ENCODE data around the gene HS3ST5. TPM values are rescaled to one million over a fixed set of nuclear protein-coding genes. Genes with fewer than 3 reads are reported as not detected.

The HS3ST5 gene
- total and polyA plus RNA-seq, 2 donors (not counting 3 experiments of a cell fraction or from before 2014, with no cell fraction given), result not detected

DNA sequence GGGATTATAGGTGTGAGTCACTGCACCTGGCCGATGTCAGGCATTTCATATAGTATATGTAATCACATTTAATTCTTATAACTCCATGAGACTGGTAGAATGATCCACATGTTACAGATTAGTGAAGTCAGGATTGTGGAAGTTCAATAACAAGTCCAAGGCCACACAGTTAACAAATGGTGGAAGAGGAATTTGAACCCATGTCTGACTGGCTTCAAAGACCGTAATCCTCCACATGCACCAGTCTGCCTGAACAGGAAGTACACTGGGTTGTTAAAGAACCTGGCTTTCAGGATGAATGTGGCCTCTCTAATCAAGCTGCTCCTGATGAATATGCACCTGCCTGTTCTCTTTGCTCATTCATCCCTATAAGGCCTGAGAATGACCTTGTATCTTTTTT, 249.9 kb downstream of the HS3ST5 start:
- no peaks in the 10 kb centered on the region for H3K9me1 ChIP-seq (replicated peaks; ENCODE audit: control insufficient read depth, extremely low read depth, insufficient read depth, low read length)
- H3K79me2 ChIP-seq (ENCODE audit: control insufficient read depth, insufficient read depth, low read length), result no peaks in the 10 kb centered on the region
- no peak for FAIRE-seq
- no peaks in the 10 kb centered on the region for H4K20me1 ChIP-seq (replicated peaks; ENCODE audit: control insufficient read depth, extremely low read depth, insufficient read depth, low read length)
- ChIA-PET CTCF (interaction anchor here (1.2 kb wide), 2 partner anchors 10 to 31 kb away, joined by 3 to 4 read pairs; no protein-coding TSS in a partner anchor), POLR2A (no interaction called here)
- no TSS peak for BruUV-seq (replicated peaks)
- intact Hi-C loops (cut with micrococcal nuclease), result no loop called here
- no peak for DNase-seq (ENCODE audit: low read depth, low spot score)
- no peak overlapping the region for H3K9ac ChIP-seq (replicated peaks; ENCODE audit: extremely low read depth, insufficient read depth, low read length)
- peaks cover 6 to 10% of the 10 kb centered on the region in 2 experiments for H3K27me3 ChIP-seq (ENCODE audit: control insufficient read depth in 2 of 2, insufficient read depth in 2 of 2, low read length in 2 of 2)
- TF ChIP-seq POLR2AphosphoS5 (IDR thresholded peaks at IDR 0.05; ENCODE audit: insufficient read depth, low read depth, low read length) (no peak), EZH2 (IDR thresholded peaks at IDR 0.05; ENCODE audit: borderline replicate concordance, low read depth, low read length, severe bottlenecking) (no peak), CTCF (IDR thresholded peaks at IDR 0.05; ENCODE audit: extremely low read depth in 1 of 2, insufficient read depth in 1 of 2, low read depth in 1 of 2, low read length in 2 of 2) (no peak), FOS (IDR thresholded peaks at IDR 0.05; ENCODE audit: borderline replicate concordance, insufficient read depth, low read length) (no peak), MYC (IDR thresholded peaks at IDR 0.05; ENCODE audit: low read depth, low read length) (no peak), POLR2A (IDR thresholded peaks at IDR 0.05; ENCODE audit: low read depth, low read length) (no peak), JUN (IDR thresholded peaks at IDR 0.05; ENCODE audit: borderline replicate concordance, insufficient read depth, insufficient read length, low read depth) (no peak), GATA2 (IDR thresholded peaks at IDR 0.05; ENCODE audit: insufficient read depth, insufficient read length, low read depth, low read length) (no peak)
- TF ChIP-seq, protein P1, sequence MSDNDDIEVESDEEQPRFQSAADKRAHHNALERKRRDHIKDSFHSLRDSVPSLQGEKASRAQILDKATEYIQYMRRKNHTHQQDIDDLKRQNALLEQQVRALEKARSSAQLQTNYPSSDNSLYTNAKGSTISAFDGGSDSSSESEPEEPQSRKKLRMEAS (IDR thresholded peaks at IDR 0.05; ENCODE audit: insufficient read depth, insufficient read length), result no peak
- no peaks in the 10 kb centered on the region for H3K9me3 ChIP-seq (replicated peaks; ENCODE audit: control insufficient read depth, insufficient read depth, low read length)
- H3K4me2 ChIP-seq (ENCODE audit: insufficient read depth, low read length), result no peak overlapping the region
- no peaks in the 10 kb centered on the region for H3K4me1 ChIP-seq (ENCODE audit: control insufficient read depth, extremely low read depth, insufficient read depth, low read length)
- no peaks in the 10 kb centered on the region for H3K36me3 ChIP-seq (ENCODE audit: control insufficient read depth in 2 of 2, extremely low read depth in 1 of 2, insufficient read depth in 2 of 2, low read length in 2 of 2)
- no peak overlapping the region for H3K4me3 ChIP-seq (replicated peaks in 1 of 3; ENCODE audit: insufficient read depth in 1 of 3, low read depth in 1 of 3, low read length in 3 of 3)
- dilution Hi-C loops (cut with MboI; ENCODE audit: extremely low pct_ligation_motif_present, low sequenced_read_pairs), result no loop called here
- H2AFZ ChIP-seq (ENCODE audit: low read depth, low read length), result no peak overlapping the region
- H3K27ac ChIP-seq (ENCODE audit: insufficient read depth, low read depth, low read length), result no peak overlapping the region
